ENCODE results near the gene EEIG2.
A peak's percentile ranks its signal among the peaks of the same experiment; 100 is the strongest.

Gene EEIG2

DNA sequence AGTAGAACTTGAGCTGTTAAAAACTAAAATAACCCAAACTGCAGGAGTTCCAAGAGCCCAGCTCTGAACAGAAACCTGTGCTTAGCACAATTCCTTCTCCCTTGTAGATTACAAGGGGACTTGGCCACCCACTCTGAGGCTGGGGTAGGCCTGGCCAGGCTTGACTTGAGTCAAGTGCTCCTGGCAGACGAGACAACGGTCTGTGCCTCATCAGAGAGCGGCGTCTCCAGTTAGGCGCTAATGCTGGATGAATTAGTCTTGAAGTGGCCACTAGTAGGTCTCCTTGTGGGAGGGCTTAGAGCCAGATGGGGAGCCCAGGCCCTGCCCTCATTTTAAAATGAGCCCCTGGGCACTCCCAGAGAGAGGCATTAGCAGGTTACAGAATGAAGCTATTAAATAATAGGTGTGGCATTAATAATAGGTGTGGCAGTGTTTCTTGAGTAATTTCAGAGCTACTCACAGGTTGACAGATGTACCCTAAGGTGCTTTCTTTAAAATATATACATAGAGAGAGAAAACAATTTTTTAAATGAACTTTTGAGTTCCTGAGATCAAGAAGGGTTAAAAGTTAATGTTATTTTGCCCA, 1.1 kb downstream of the EEIG2 start:
- peaks cover 37% of the 10 kb centered on the region for H3K4me1 Mint-ChIP-seq (ENCODE audit: low read depth)
- H3K27me3 Mint-ChIP-seq: no peaks in the 10 kb centered on the region
- no peaks in the 10 kb centered on the region for H3K9me3 Mint-ChIP-seq
- H3K36me3 Mint-ChIP-seq (ENCODE audit: low read depth): no peaks in the 10 kb centered on the region
- H3K27ac Mint-ChIP-seq: peak overlapping the region; percentile 73
- H3K4me3 Mint-ChIP-seq: peak overlapping the region; percentile 91

DNA sequence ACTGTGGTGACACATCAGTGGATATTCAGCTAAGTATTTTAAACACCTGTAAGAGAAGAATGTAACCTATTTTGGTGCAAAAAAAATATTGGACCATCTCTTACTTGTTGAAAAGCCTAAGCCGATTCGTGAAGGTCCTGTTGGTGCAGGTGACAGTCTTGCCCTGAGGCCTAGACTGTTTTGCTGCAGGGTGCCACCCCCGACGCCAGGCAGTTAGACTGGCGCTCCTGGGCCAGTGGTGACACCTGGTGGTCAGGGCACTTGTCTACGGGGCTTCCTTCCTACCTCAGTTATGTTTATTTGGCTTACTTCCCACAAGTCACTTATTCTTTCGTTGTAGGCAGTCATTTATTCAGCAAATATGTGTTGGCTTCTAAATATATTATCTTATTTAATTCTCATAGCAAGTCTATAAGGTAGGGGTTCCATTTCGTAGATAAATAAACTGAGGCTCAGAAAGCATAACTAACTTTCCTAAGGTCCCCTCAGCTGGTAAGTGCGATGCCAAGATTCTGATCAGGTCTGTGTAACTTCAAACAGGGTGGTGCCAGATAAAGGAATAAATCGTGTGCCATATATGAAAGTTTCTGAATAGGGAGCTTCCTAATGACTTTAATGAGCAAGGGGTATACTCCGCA, 1.9 kb downstream of the EEIG2 start:
- Mint-ChIP-seq H3K9me3 (no peaks in the 10 kb centered on the region), H3K4me3 (peak overlapping the region; percentile 50), H3K27me3 (no peaks in the 10 kb centered on the region), H3K4me1 (ENCODE audit: low read depth) (peaks cover 37% of the 10 kb centered on the region), H3K27ac (no peak overlapping the region), H3K36me3 (ENCODE audit: low read depth) (no peaks in the 10 kb centered on the region)

GRCh38 chr1:108563808-108564207, 3.9 kb downstream of the EEIG2 start:
- no peaks in the 10 kb centered on the region for H3K27me3 Mint-ChIP-seq
- H3K4me1 Mint-ChIP-seq (ENCODE audit: low read depth): peaks cover 38% of the 10 kb centered on the region
- H3K9me3 Mint-ChIP-seq: no peaks in the 10 kb centered on the region
- no peak overlapping the region for H3K27ac Mint-ChIP-seq
- H3K36me3 Mint-ChIP-seq (ENCODE audit: low read depth): no peaks in the 10 kb centered on the region
- no peak overlapping the region for H3K4me3 Mint-ChIP-seq

- Mint-ChIP-seq H3K27ac (no peak overlapping the region), H3K27me3 (no peaks in the 10 kb centered on the region), H3K9me3 (no peaks in the 10 kb centered on the region), H3K4me3 (no peak overlapping the region), H3K36me3 (ENCODE audit: low read depth) (no peaks in the 10 kb centered on the region), H3K4me1 (ENCODE audit: low read depth) (peaks cover 41% of the 10 kb centered on the region)
These were observed 5.2 kb downstream of the EEIG2 start for GRCh38 chr1:108565081-108565480.

GRCh38 chr1:108565512-108565911, 5.6 kb downstream of the EEIG2 start:
- Mint-ChIP-seq H3K9me3 (no peaks in the 10 kb centered on the region), H3K27me3 (no peaks in the 10 kb centered on the region), H3K27ac (no peak overlapping the region), H3K4me1 (ENCODE audit: low read depth) (peaks cover 40% of the 10 kb centered on the region), H3K4me3 (no peak overlapping the region), H3K36me3 (ENCODE audit: low read depth) (no peaks in the 10 kb centered on the region)

GRCh38 chr1:108568589-108568988, 8.7 kb downstream of the EEIG2 start:
- H3K9me3 Mint-ChIP-seq: no peaks in the 10 kb centered on the region
- H3K4me3 Mint-ChIP-seq: no peak overlapping the region
- no peaks in the 10 kb centered on the region for H3K36me3 Mint-ChIP-seq (ENCODE audit: low read depth)
- H3K27ac Mint-ChIP-seq: no peak overlapping the region
- peaks cover 13% of the 10 kb centered on the region for H3K4me1 Mint-ChIP-seq (ENCODE audit: low read depth)
- no peaks in the 10 kb centered on the region for H3K27me3 Mint-ChIP-seq

DNA sequence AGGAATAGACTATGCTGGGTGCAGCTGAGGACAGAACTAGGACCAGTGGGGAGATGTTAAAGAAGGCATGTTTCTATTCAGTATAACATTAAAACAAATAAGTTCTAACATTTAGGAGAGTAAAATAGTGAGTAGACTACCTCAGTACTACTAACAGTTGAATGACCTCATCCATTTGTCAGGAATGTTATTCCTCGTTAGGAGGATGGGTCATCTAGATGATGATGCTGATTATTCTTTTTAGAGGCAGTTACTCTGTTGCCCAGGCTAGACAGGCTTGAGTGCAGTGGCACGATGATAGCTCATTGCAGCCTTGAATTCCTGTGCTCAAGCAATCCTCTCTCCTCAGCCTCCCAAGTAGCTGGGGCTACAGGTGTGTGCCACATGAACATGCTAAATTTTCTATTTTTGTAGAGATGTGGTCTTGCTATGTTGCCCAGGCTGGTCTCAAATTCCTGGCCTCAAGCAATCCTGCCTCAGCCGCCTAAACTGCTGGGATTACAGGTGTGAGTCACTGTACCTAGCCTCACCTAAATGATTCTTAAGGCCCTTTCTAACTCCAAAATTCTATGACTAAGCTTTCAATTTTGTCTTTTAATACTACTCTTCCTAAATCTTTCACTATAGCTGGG, 9.3 kb downstream of the EEIG2 start:
- no peaks in the 10 kb centered on the region for H3K9me3 Mint-ChIP-seq

GRCh38 chr1:108570128-108570527, 10.2 kb downstream of the EEIG2 start:
- no peak overlapping the region for H3K4me3 Mint-ChIP-seq
- H3K27ac Mint-ChIP-seq: no peak overlapping the region

More for the DNA sequence above, 9.3 kb downstream of the EEIG2 start:
- H3K27ac Mint-ChIP-seq: no peak overlapping the region
- no peaks in the 10 kb centered on the region for H3K27me3 Mint-ChIP-seq
- peaks cover 3% of the 10 kb centered on the region for H3K36me3 Mint-ChIP-seq (ENCODE audit: low read depth)
- peaks cover 6% of the 10 kb centered on the region for H3K4me1 Mint-ChIP-seq (ENCODE audit: low read depth)
- no peak overlapping the region for H3K4me3 Mint-ChIP-seq

GRCh38 chr1:108570998-108571401, 11.1 kb downstream of the EEIG2 start:
- Mint-ChIP-seq H3K4me1 (ENCODE audit: low read depth) (peaks cover 12% of the 10 kb centered on the region), H3K9me3 (peaks cover 4% of the 10 kb centered on the region), H3K27me3 (no peaks in the 10 kb centered on the region), H3K27ac (no peak overlapping the region), H3K36me3 (ENCODE audit: low read depth) (peaks cover 11% of the 10 kb centered on the region), H3K4me3 (no peak overlapping the region)

More at GRCh38 chr1:108570128-108570527, 10.2 kb downstream of the EEIG2 start:
- peaks cover 5% of the 10 kb centered on the region for H3K36me3 Mint-ChIP-seq (ENCODE audit: low read depth)
- no peaks in the 10 kb centered on the region for H3K9me3 Mint-ChIP-seq
- H3K27me3 Mint-ChIP-seq: no peaks in the 10 kb centered on the region
- peaks cover 5% of the 10 kb centered on the region for H3K4me1 Mint-ChIP-seq (ENCODE audit: low read depth)

DNA sequence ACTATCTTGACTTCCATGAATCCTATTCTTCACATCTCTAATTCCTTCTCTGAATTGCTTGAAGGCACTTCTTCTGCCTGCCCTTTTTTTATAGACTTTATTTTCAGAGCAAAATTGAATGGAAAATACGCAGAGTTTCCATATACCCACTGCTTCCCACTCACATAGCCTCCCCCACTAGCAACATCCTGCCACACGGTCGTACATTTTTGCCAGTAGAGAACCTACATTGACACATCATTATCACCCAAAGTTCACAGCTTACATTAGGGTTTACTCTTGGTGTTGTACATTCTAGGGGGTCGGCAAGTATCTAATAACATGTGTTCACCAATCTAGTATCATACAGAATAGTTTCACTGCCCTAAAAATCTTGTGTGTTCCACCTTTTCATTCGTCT, 12.3 kb downstream of the EEIG2 start:
- no peak overlapping the region for H3K4me3 Mint-ChIP-seq
- no peak overlapping the region for H3K27ac Mint-ChIP-seq
- no peaks in the 10 kb centered on the region for H3K27me3 Mint-ChIP-seq
- H3K36me3 Mint-ChIP-seq (ENCODE audit: low read depth): peaks cover 11% of the 10 kb centered on the region
- peaks cover 4% of the 10 kb centered on the region for H3K9me3 Mint-ChIP-seq
- H3K4me1 Mint-ChIP-seq (ENCODE audit: low read depth): peaks cover 12% of the 10 kb centered on the region

DNA sequence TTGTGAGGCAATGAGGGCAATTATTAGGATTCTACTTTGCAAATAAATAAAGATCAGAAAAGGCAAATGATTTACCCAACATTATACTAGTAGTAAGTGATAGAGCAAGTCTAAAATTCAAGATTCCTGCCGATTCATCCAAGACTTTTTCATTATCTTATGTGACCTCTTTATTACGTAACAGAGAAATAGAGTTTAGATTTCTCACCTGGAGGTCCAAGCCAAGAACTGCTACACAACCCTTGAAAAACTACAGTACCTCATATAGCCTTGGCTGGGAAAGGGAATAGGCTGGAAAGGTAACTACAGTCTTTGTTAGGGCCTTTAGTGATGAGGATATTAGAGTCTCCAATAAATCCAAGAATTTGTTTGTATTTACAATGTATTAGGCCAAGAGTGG, 13.3 kb downstream of the EEIG2 start:
- peaks cover 11% of the 10 kb centered on the region for H3K36me3 Mint-ChIP-seq (ENCODE audit: low read depth)
- peaks cover 12% of the 10 kb centered on the region for H3K4me1 Mint-ChIP-seq (ENCODE audit: low read depth)

GRCh38 chr1:108574008-108574407, 14.1 kb downstream of the EEIG2 start:
- Mint-ChIP-seq H3K27me3 (no peaks in the 10 kb centered on the region), H3K27ac (no peak overlapping the region), H3K4me1 (ENCODE audit: low read depth) (peaks cover 9% of the 10 kb centered on the region), H3K4me3 (no peak overlapping the region), H3K36me3 (ENCODE audit: low read depth) (peaks cover 11% of the 10 kb centered on the region), H3K9me3 (peaks cover 4% of the 10 kb centered on the region)

More for the DNA sequence above, 13.3 kb downstream of the EEIG2 start:
- no peaks in the 10 kb centered on the region for H3K27me3 Mint-ChIP-seq
- no peak overlapping the region for H3K27ac Mint-ChIP-seq
- H3K4me3 Mint-ChIP-seq: no peak overlapping the region
- peaks cover 4% of the 10 kb centered on the region for H3K9me3 Mint-ChIP-seq

GRCh38 chr1:108575375-108575774, 15.5 kb downstream of the EEIG2 start:
- H3K27ac Mint-ChIP-seq: peak overlapping the region; percentile 26

DNA sequence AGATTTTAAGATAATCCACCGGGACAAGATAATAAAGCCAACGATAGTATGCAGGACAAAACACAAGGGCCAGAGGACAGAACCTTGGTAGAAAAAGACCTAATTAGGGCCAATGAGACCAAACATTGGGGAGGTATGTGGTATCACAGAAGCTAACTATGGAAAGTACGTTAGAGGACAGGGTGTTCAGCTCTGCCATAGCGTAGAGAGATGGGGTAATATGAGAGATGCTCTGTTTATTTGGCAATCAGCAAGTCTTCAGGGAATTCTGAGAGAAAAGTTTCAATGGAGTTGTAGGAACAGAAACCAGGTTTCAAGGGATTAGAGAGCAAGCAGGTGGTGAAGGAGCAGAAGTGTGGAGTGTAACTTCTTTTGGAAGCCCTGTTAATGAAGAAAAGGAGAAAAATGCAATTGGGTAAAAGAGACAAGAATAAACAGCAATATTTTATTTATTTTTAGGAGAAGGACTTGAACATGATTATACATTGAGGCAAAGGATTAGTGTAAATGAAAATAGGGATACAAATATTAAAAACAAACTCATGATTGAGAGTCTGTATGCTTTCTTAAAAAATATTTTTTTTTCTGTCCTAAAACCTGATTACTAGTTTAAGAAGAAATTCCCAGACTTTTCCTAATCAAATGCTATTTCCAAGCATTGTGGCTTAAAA, 24.0 kb downstream of the EEIG2 start:
- Mint-ChIP-seq H3K4me3 (no peak overlapping the region), H3K4me1 (ENCODE audit: low read depth) (peaks cover 45% of the 10 kb centered on the region), H3K36me3 (ENCODE audit: low read depth) (peaks cover 7% of the 10 kb centered on the region), H3K9me3 (peaks cover 13% of the 10 kb centered on the region), H3K27ac (peak overlapping the region; percentile 42), H3K27me3 (no peaks in the 10 kb centered on the region)

More at GRCh38 chr1:108575375-108575774, 15.5 kb downstream of the EEIG2 start:
- peaks cover 8% of the 10 kb centered on the region for H3K4me1 Mint-ChIP-seq (ENCODE audit: low read depth)
- H3K36me3 Mint-ChIP-seq (ENCODE audit: low read depth): peaks cover 16% of the 10 kb centered on the region
- no peaks in the 10 kb centered on the region for H3K27me3 Mint-ChIP-seq
- peaks cover 9% of the 10 kb centered on the region for H3K9me3 Mint-ChIP-seq
- H3K4me3 Mint-ChIP-seq: no peak overlapping the region

GRCh38 chr1:108584428-108584856, 24.5 kb downstream of the EEIG2 start:
- no peak overlapping the region for H3K27ac Mint-ChIP-seq
- H3K9me3 Mint-ChIP-seq: peaks cover 13% of the 10 kb centered on the region
- H3K4me1 Mint-ChIP-seq (ENCODE audit: low read depth): peaks cover 50% of the 10 kb centered on the region
- no peak overlapping the region for H3K4me3 Mint-ChIP-seq
- no peaks in the 10 kb centered on the region for H3K27me3 Mint-ChIP-seq
- H3K36me3 Mint-ChIP-seq (ENCODE audit: low read depth): peaks cover 7% of the 10 kb centered on the region
